ENCODE measurements around the gene NACC2. TPM values are rescaled to one million over a fixed set of nuclear protein-coding genes. Genes with fewer than 3 reads are reported as not detected.
A peak's percentile ranks its signal among the peaks of the same experiment; 100 is the strongest.

Gene NACC2
- total and polyA plus RNA-seq, 8 donors, result 4.1 to 69.2 (median 10.0) TPM

GRCh38 chr9:136100700-136101614, 5.9 kb upstream of the NACC2 start:
- Histone ChIP-seq H3K9me3 (no peaks in the 10 kb centered on the region), H3K27me3 (peaks cover 0 to 39% (median 0%) of the 10 kb centered on the region in 3 donors), H3K36me3 (no peaks in the 10 kb centered on the region), H3K27ac (no peak overlapping the region), H3K4me3 (no peak overlapping the region), H3K4me1 (peaks cover 12 to 49% (median 35%) of the 10 kb centered on the region in 4 donors)
- intact Hi-C loops (cut with DNase I; ENCODE audit: low total_unique reads), result no loop called here
- peak in 1 of 2 donors; percentile 64 for DNase-seq
- TF ChIP-seq CTCF (IDR thresholded peaks at IDR 0.05) (no peak), POLR2A (IDR thresholded peaks at IDR 0.05) (no peak), EP300 (IDR thresholded peaks at IDR 0.05) (no peak), POLR2AphosphoS5 (IDR thresholded peaks at IDR 0.05) (no peak)
- whole genome bisulfite sequencing, 5 donors, result 60 to 78% (median 64%) methylated on average over 20 to 26 of the region's 30 CpGs

GRCh38 chr9:136099542-136099941, 4.5 kb upstream of the NACC2 start:
- Histone ChIP-seq H3K27ac (no peak overlapping the region), H3K36me3 (no peaks in the 10 kb centered on the region), H3K4me1 (peaks cover 6 to 39% (median 26%) of the 10 kb centered on the region in 4 donors), H3K9me3 (no peaks in the 10 kb centered on the region), H3K27me3 (peaks cover 0 to 39% (median 0%) of the 10 kb centered on the region in 3 donors), H3K4me3 (no peak overlapping the region)
- no peak for TF ChIP-seq POLR2AphosphoS5 (IDR thresholded peaks at IDR 0.05)
- TF ChIP-seq CTCF (IDR thresholded peaks at IDR 0.05), result no peak
- TF ChIP-seq POLR2A (IDR thresholded peaks at IDR 0.05), result no peak
- no peak for TF ChIP-seq EP300 (IDR thresholded peaks at IDR 0.05)
- 55 to 72% (median 66%) methylated on average over 5 to 24 of the region's 25 CpGs for WGBS, 5 donors
- intact Hi-C loops (cut with DNase I; ENCODE audit: low total_unique reads), result no loop called here
- no peak for DNase-seq

GRCh38 chr9:136098844-136099243, 3.8 kb upstream of the NACC2 start:
- DNase-seq, result no peak
- Histone ChIP-seq H3K4me1 (peaks cover 9 to 37% (median 21%) of the 10 kb centered on the region in 4 donors), H3K27me3 (peaks cover 0 to 34% (median 0%) of the 10 kb centered on the region in 3 donors), H3K4me3 (no peak overlapping the region), H3K27ac (no peak overlapping the region), H3K36me3 (no peaks in the 10 kb centered on the region), H3K9me3 (no peaks in the 10 kb centered on the region)
- 47 to 64% (median 58%) methylated on average over 12 to 14 of the region's 14 CpGs for WGBS, 5 donors
- intact Hi-C loops (cut with DNase I; ENCODE audit: low total_unique reads), result no loop called here
- no peak for TF ChIP-seq CTCF (IDR thresholded peaks at IDR 0.05)

- TF ChIP-seq EP300 (IDR thresholded peaks at IDR 0.05), result no peak
- TF ChIP-seq POLR2A (IDR thresholded peaks at IDR 0.05), result no peak
- TF ChIP-seq CTCF (IDR thresholded peaks at IDR 0.05), result no peak
- no peak for TF ChIP-seq POLR2AphosphoS5 (IDR thresholded peaks at IDR 0.05)
- peaks cover 14 to 37% (median 22%) of the 10 kb centered on the region in 4 donors for H3K4me1 ChIP-seq
- no peaks in the 10 kb centered on the region for H3K9me3 ChIP-seq
- no peak for DNase-seq
- H3K27ac ChIP-seq, result no peak overlapping the region
- H3K4me3 ChIP-seq, result no peak overlapping the region
- intact Hi-C loops (cut with DNase I; ENCODE audit: low total_unique reads), result no loop called here
- peaks cover 0 to 28% (median 0%) of the 10 kb centered on the region in 3 donors for H3K27me3 ChIP-seq
- no peaks in the 10 kb centered on the region for H3K36me3 ChIP-seq
- WGBS, 5 donors, result 74 to 87% (median 81%) methylated on average over 11 of the region's 11 CpGs
Measured at GRCh38 chr9:136098210-136098609, 3.1 kb upstream of the NACC2 start.
